ENCODE measurements around the gene FGF12.
"Not testable (repeated sequence)": the region's sequence is repeated elsewhere in the genome, so short reads cannot be mapped to it uniquely, and the experiment has no call there.

Gene FGF12

GRCh38 chr3:192715126-192715525 lies 12.2 kb downstream of the FGF12 start:
- TF ChIP-seq, protein P1, sequence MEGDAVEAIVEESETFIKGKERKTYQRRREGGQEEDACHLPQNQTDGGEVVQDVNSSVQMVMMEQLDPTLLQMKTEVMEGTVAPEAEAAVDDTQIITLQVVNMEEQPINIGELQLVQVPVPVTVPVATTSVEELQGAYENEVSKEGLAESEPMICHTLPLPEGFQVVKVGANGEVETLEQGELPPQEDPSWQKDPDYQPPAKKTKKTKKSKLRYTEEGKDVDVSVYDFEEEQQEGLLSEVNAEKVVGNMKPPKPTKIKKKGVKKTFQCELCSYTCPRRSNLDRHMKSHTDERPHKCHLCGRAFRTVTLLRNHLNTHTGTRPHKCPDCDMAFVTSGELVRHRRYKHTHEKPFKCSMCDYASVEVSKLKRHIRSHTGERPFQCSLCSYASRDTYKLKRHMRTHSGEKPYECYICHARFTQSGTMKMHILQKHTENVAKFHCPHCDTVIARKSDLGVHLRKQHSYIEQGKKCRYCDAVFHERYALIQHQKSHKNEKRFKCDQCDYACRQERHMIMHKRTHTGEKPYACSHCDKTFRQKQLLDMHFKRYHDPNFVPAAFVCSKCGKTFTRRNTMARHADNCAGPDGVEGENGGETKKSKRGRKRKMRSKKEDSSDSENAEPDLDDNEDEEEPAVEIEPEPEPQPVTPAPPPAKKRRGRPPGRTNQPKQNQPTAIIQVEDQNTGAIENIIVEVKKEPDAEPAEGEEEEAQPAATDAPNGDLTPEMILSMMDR (IDR thresholded peaks at IDR 0.05; ENCODE audit: insufficient read depth, missing control alignments), result no peak
- no peak for DNase-seq (ENCODE audit: insufficient read length, low spot score)
- FAIRE-seq, result no peak

- not testable (repeated sequence) for FAIRE-seq; DNase-seq (ENCODE audit: insufficient read length, low spot score)
These were observed 16.2 kb downstream of the FGF12 start for GRCh38 chr3:192711126-192711525.

DNA sequence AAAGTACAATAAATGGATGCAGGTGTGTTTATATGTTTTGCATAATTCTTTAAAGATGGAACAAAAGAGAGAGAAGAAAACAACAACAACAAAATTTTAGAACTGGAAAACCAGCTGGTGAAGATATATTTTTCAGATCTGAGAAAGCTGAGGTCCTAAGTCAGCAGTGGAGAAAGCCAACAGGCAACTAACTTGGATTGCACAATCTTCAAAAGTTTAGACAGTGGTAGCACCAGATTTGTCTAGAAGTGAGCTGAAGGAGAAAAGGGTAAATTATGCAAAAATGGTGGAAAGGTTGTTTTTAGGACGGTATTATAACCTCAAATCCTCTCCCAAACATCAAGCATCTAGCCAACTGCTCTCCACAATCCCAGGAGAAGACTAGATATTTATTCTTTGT lies 17.0 kb downstream of the FGF12 start:
- TF ChIP-seq, protein P1 (IDR thresholded peaks at IDR 0.05; ENCODE audit: insufficient read depth, missing control alignments), result no peak
- DNase-seq (ENCODE audit: insufficient read length, low spot score), result no peak
- FAIRE-seq, result no peak

GRCh38 chr3:192706272-192706671 lies 21.1 kb downstream of the FGF12 start:
- FAIRE-seq, result no peak
- DNase-seq (ENCODE audit: insufficient read length, low spot score), result no peak
- TF ChIP-seq, protein P1 (IDR thresholded peaks at IDR 0.05; ENCODE audit: insufficient read depth, missing control alignments), result no peak

GRCh38 chr3:192700885-192701284 lies 26.5 kb downstream of the FGF12 start:
- TF ChIP-seq, protein P1 (IDR thresholded peaks at IDR 0.05; ENCODE audit: insufficient read depth, missing control alignments), result no peak
- DNase-seq (ENCODE audit: insufficient read length, low spot score) (no peak), FAIRE-seq (no peak)

DNA sequence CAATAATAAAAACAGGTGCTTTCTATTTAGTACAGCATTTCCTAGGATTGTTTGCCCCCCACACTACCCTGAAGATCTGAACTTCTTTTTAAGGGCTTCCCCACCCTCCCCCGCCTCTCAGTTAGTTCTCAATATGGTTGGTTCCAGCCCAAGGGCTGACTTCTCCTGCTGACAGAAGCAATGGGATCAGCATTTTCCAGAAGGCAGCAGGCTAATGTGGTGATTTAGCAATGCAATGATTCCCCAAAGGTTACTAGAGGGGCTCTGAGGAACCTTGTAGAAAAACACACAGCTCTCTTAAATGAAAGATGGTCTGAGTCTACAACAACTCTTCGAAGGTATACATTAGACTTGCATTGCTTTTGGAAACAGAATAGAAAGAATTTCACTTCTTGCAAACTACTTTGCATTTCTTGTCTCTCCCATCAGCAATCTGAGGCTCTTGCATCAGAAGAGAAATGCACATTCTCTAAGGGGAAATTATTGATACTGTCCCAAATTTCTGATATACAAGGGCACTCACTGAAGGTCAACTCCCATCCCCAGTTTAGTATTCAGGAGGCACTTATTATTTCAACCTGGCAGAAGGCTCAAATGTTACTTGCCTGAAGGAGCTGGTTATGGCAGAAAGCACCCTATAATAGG lies 30.3 kb downstream of the FGF12 start:
- TF ChIP-seq, protein P1 (IDR thresholded peaks at IDR 0.05; ENCODE audit: insufficient read depth, missing control alignments), result no peak
- DNase-seq (ENCODE audit: insufficient read length, low spot score) (no peak), FAIRE-seq (no peak)

DNA sequence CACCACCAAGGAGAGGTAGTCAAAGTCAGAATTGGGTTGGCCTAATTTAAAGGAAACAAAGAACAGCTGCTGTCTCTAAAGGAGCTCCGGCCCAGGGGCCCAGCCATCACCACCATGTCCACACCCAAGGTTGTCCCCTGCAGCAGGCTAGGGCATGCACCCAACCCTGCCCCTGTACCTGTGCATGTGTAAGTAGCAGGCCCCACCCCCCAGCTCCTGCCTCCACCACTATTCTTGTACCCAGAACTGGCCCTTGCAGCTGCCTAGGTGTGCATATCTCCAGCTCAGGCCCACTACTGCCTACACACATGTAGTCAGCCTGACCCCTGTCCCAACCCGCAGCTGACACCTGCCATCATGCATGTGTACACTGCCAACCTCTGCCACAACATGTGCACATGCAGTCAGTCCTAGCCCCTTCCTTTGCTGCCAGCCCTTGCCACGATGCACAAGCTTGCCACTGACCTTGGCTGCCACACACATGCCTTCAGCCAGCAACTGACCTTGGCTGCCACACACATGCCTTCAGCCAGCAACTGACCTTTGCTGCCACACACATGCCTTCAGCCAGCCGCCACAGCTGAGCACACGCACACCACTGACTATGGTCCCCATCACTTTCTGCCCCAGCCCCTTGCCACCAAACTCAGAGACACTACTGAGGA lies 39.7 kb downstream of the FGF12 start:
- no peak for DNase-seq (ENCODE audit: insufficient read length, low spot score)
- TF ChIP-seq, protein P1 (IDR thresholded peaks at IDR 0.05; ENCODE audit: insufficient read depth, missing control alignments), result no peak
- no peak for FAIRE-seq
